Tibial nerve (tissue), 4 donors: ENCODE results near the gene NUTF2. TPM values are rescaled to one million over a fixed set of nuclear protein-coding genes. Genes with fewer than 3 reads are reported as not detected.

Experiments used
- DNase-seq, 2 donors: peaks; one replicate each; pipeline ENCODE4 v3.0.0-alpha.2; 2019; ENCODE audit warnings: low spot score in 2 of 2
- H3K27ac ChIP-seq, 4 donors: fragments of 200-600 bp; sonication (generic) in 3 of 4; one replicate each; pipeline ENCODE4 v1.5.1; 2017 to 2019; ENCODE audit warnings: mild to moderate bottlenecking in 1 of 4
- H3K27me3 ChIP-seq, 2 donors: fragments of 200-600 bp; sonication (generic) in 1 of 2; one replicate each; pipeline versions ENCODE4 v1.5.1 to v1.6.0; 2017 to 2019
- H3K36me3 ChIP-seq, 3 donors: fragments of 200-600 bp; sonication (generic); one replicate each; pipeline ENCODE4 v1.5.1; 2018 to 2019
- H3K4me1 ChIP-seq, 4 donors: fragments of 200-600 bp; sonication (generic) in 3 of 4; one replicate each; pipeline ENCODE4 v1.5.1; 2017 to 2019
- H3K4me3 ChIP-seq, 4 donors: fragments of 200-600 bp; sonication (generic) in 3 of 4; one replicate each; pipeline ENCODE4 v1.5.1; 2017 to 2019; ENCODE audit warnings: mild to moderate bottlenecking in 1 of 4, moderate library complexity in 1 of 4
- H3K9me3 ChIP-seq, 4 donors: fragments of 200-600 bp; sonication (generic) in 3 of 4; one replicate each; pipeline ENCODE4 v1.5.1; 2017 to 2019
- CTCF ChIP-seq, 5 experiments: fragments of 200-600 bp in 3 of 5; fragments of 450-650 bp in 2 of 5; sonication (generic) in 3 of 5; IDR thresholded peaks; one replicate each; pipeline ENCODE4 v1.5.1; 2016 to 2019; ENCODE audit warnings: antibody characterized with exemption in 5 of 5, mild to moderate bottlenecking in 3 of 5, moderate library complexity in 2 of 5
- EP300 ChIP-seq, 2 donors: sonication (generic); formaldehyde crosslinking; IDR thresholded peaks; one replicate each; pipeline ENCODE4 v1.6.1; 2017; ENCODE audit warnings: antibody characterized with exemption in 2 of 2, mild to moderate bottlenecking in 1 of 2
- POLR2A ChIP-seq, 2 donors: fragments of 450-650 bp; IDR thresholded peaks; one replicate each; pipeline ENCODE4 v1.6.1; 2017; ENCODE audit warnings: antibody characterized with exemption in 2 of 2, mild to moderate bottlenecking in 2 of 2, moderate library complexity in 2 of 2
- WGBS, 2 donors: methylation state at CpG; one replicate each; pipeline ENCODE4 v1.1.5; 2018; 5-methylcytosine and 5-hydroxymethylcytosine counted together
- total RNA-seq, 4 donors: library from RNA; depleted of rRNA; stranded (reverse); fragments of >200 nt; gene quantifications; one replicate each; pipeline ENCODE4 v1.1.0, GENCODE V29; 2016

The NUTF2 gene
- total RNA-seq, 4 donors from 2014 or later = 54.4 to 137 (median 105) TPM

GRCh38 chr16:67877064-67877463, 30.3 kb downstream of the NUTF2 start:
- Histone ChIP-seq H3K27me3 (no peaks in the 10 kb centered on the region), H3K4me1 (peaks cover 0 to 39% (median 22%) of the 10 kb centered on the region in 4 donors), H3K27ac (no peak overlapping the region), H3K36me3 (peaks cover 4 to 65% (median 46%) of the 10 kb centered on the region in 3 donors), H3K4me3 (no peak overlapping the region), H3K9me3 (no peaks in the 10 kb centered on the region)
- WGBS, 2 donors = 94 to 97% methylated on average over 11 of the region's 11 CpGs
- TF ChIP-seq POLR2A (IDR thresholded peaks at IDR 0.05) (no peak), CTCF (IDR thresholded peaks at IDR 0.05) (no peak), EP300 (IDR thresholded peaks at IDR 0.05) (no peak)
- no peak for DNase-seq

- peaks cover 0 to 32% (median 19%) of the 10 kb centered on the region in 4 donors for H3K4me1 ChIP-seq
- WGBS, 2 donors = 88 to 95% methylated on average over 2 to 6 of the region's 6 CpGs
- no peak overlapping the region for H3K27ac ChIP-seq
- H3K36me3 ChIP-seq = peaks cover 4 to 77% (median 49%) of the 10 kb centered on the region in 3 donors
- no peaks in the 10 kb centered on the region for H3K27me3 ChIP-seq
- H3K9me3 ChIP-seq = no peaks in the 10 kb centered on the region
- no peak overlapping the region for H3K4me3 ChIP-seq
- no peak for DNase-seq
- TF ChIP-seq POLR2A (IDR thresholded peaks at IDR 0.05) (no peak), EP300 (IDR thresholded peaks at IDR 0.05) (no peak), CTCF (IDR thresholded peaks at IDR 0.05) (no peak)
Observed at GRCh38 chr16:67878232-67878631, 31.5 kb downstream of the NUTF2 start.

- 84 to 94% methylated on average over 7 to 9 of the region's 9 CpGs for WGBS, 2 donors
- peaks cover 4 to 83% (median 49%) of the 10 kb centered on the region in 3 donors for H3K36me3 ChIP-seq
- TF ChIP-seq EP300 (IDR thresholded peaks at IDR 0.05) (no peak), CTCF (IDR thresholded peaks at IDR 0.05) (no peak), POLR2A (IDR thresholded peaks at IDR 0.05) (no peak)
Observed at GRCh38 chr16:67878846-67879245, 32.1 kb downstream of the NUTF2 start.

GRCh38 chr16:67879462-67879861, 32.7 kb downstream of the NUTF2 start:
- DNase-seq = no peak
- H3K4me3 ChIP-seq = no peak overlapping the region
- no peaks in the 10 kb centered on the region for H3K27me3 ChIP-seq
- no peak overlapping the region for H3K27ac ChIP-seq
- peaks cover 4 to 87% (median 49%) of the 10 kb centered on the region in 3 donors for H3K36me3 ChIP-seq
- no peak for TF ChIP-seq CTCF (IDR thresholded peaks at IDR 0.05)
- TF ChIP-seq EP300 (IDR thresholded peaks at IDR 0.05) = no peak
- no peak for TF ChIP-seq POLR2A (IDR thresholded peaks at IDR 0.05)
- H3K9me3 ChIP-seq = no peaks in the 10 kb centered on the region
- 86 to 87% methylated on average over 5 to 9 of the region's 12 CpGs for WGBS, 2 donors
- H3K4me1 ChIP-seq = peaks cover 0 to 30% (median 11%) of the 10 kb centered on the region in 4 donors

More at GRCh38 chr16:67878846-67879245, 32.1 kb downstream of the NUTF2 start:
- no peaks in the 10 kb centered on the region for H3K27me3 ChIP-seq
- peaks cover 0 to 30% (median 15%) of the 10 kb centered on the region in 4 donors for H3K4me1 ChIP-seq
- no peak for DNase-seq
- no peak overlapping the region for H3K27ac ChIP-seq
- no peak overlapping the region for H3K4me3 ChIP-seq
- no peaks in the 10 kb centered on the region for H3K9me3 ChIP-seq

- DNase-seq = no peak
- H3K27me3 ChIP-seq = no peaks in the 10 kb centered on the region
- peaks cover 0 to 30% (median 10%) of the 10 kb centered on the region in 4 donors for H3K4me1 ChIP-seq
- H3K27ac ChIP-seq = no peak overlapping the region
- TF ChIP-seq EP300 (IDR thresholded peaks at IDR 0.05) = no peak
- no peak for TF ChIP-seq CTCF (IDR thresholded peaks at IDR 0.05)
- TF ChIP-seq POLR2A (IDR thresholded peaks at IDR 0.05) = no peak
- H3K4me3 ChIP-seq = no peak overlapping the region
- WGBS, 2 donors = 87 to 90% methylated on average over 3 to 5 of the region's 5 CpGs
- peaks cover 4 to 87% (median 49%) of the 10 kb centered on the region in 3 donors for H3K36me3 ChIP-seq
- H3K9me3 ChIP-seq = no peaks in the 10 kb centered on the region
Observed at GRCh38 chr16:67879936-67880335, 33.2 kb downstream of the NUTF2 start.
